Epithelial cell of proximal tubule (primary cell): ENCODE data around the gene BMI1. TPM values are rescaled to one million over a fixed set of nuclear protein-coding genes. Genes with fewer than 3 reads are reported as not detected.

Source experiments
- DNase-seq: peaks from one replicate; pipeline ENCODE4 v3.0.0-alpha.2; 2011; ENCODE audit warnings: low read depth
- H3K4me3 ChIP-seq: 2 replicates; pipeline ENCODE4 v1.5.1; 2011; ENCODE audit warnings: low read depth, mild to moderate bottlenecking, low read length
- CTCF ChIP-seq: conservative IDR thresholded peaks from 2 replicates; pipeline ENCODE4 v1.5.1; 2012; ENCODE audit warnings: low read depth, mild to moderate bottlenecking, low read length
- total RNA-seq: library from RNA; depleted of rRNA; stranded (reverse); fragments of >200 nt; gene quantifications from 2 replicates; pipeline ENCODE4 v1.2.3, GENCODE V29; 2015

The BMI1 gene
- total RNA-seq, 1 donor from 2014 or later = 29.6 TPM

DNA sequence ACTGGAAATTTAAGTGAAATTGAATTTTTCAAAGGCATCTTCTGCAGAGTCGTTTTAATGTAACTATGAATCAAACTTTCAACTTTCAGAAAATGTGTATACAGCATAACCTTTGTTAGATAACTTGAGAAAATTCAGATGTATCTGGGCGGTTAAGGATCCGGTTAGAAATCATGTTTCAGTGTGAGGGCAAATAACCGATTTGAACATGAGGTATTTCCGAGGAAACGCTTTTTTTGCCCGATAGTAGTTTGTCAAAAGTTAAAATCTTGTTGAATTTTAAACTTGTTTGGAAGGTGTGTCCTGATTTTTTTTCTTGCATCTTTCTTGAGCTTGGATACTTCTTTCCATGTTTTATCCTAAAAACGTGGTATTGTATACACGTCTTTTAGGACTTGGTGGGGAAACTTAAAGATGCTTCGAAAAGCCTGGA lies 1.3 kb upstream of the BMI1 start:
- H3K4me3 ChIP-seq = no peak overlapping the region
- no peak for DNase-seq
- TF ChIP-seq CTCF = no peak

GRCh38 chr10:22319980-22320558 lies 830 bp upstream of the BMI1 start:
- TF ChIP-seq CTCF = no peak
- peak overlapping the region; percentile 50 for H3K4me3 ChIP-seq
- no peak for DNase-seq

- DNase-seq = no peak
- TF ChIP-seq CTCF = no peak
Measured at GRCh38 chr10:22321156-22321923, 441 bp downstream of the BMI1 start.

GRCh38 chr10:22321924-22322640 lies 1.2 kb downstream of the BMI1 start:
- DNase-seq = no peak
- H3K4me3 ChIP-seq = peak overlapping the region; percentile 67
- TF ChIP-seq CTCF = no peak

More at GRCh38 chr10:22321156-22321923, 441 bp downstream of the BMI1 start:
- peak overlapping the region; percentile 78 for H3K4me3 ChIP-seq

- DNase-seq = no peak
- no peak for TF ChIP-seq CTCF
- H3K4me3 ChIP-seq = peak overlapping the region; percentile 67
Measured at GRCh38 chr10:22322641-22323160, 1.8 kb downstream of the BMI1 start.

DNA sequence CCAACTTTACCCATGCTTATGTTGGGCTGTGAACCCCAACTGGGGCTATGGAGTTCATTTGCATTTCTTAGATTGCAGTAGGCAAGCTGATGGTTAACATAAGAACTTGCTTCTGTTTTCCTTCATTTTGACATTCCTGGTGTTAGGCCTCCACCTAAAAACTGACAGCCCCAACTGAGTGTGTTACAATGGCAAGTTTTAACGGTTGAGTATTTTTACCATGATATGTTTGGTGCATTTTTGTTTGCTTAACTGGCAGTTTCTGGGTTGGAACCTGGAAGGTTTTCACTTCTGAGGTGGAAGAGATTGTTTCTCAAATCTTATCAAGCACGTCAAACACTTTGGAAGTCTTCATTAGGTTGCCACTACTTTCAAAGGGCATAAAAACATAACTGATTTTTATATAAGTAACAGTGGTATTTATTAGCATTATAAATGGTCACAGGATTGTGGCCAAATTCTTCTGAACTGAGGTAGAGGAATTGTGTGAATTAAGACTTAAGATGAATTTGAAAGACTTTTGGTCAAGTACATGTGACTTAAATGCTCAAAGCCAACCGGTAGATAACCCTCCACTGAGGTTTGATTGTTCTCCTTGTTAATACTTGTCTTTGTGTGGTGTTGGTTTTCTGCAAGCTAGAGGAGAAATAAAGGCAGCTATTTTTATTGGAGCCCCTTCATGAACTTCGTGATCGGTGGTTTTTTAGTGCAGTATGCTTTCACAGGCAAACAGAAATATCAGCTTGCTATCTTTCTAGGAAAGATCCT lies 2.8 kb downstream of the BMI1 start:
- TF ChIP-seq CTCF = no peak
- no peak overlapping the region for H3K4me3 ChIP-seq
- no peak for DNase-seq
